ENCODE measurements around the gene SKAP1.
A peak's percentile ranks its signal among the peaks of the same experiment; 100 is the strongest.
"Not testable (repeated sequence)": the region's sequence is repeated elsewhere in the genome, so short reads cannot be mapped to it uniquely, and the experiment has no call there.

SKAP1 gene

DNA sequence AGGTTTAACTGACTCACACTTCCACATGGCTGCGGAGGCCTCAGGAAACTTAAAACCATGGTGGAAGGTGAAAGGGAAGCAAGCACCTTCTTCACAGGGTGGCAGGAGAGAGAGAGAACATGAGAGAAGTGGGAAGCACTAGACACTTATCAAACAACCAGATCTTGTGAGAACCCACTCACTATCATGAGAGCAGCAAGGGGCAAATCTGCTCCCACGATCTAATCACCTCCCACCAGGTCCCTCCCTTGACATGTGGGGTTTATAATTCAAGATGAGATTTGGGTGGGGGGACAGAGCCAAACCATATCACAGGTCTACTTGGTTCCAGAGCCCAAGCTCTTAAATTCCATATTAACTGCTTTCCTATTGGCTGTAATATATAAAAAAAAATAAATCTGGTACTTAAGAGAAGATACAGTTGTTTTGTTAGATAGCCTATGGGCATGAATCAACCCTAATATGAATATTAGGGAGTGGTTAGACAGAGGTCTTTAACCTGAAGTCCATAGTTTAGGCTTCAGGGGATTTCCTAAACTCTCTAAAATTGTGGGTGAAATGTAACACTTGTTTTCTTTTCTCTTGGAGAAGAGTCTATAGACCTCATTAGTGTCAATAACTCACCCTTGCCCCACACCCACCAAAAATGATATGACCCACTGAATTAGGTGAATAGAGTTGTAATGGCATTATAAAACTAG, 56.7 kb downstream of the SKAP1 start:
- no peak for DNase-seq (ENCODE audit: low read depth)

DNA sequence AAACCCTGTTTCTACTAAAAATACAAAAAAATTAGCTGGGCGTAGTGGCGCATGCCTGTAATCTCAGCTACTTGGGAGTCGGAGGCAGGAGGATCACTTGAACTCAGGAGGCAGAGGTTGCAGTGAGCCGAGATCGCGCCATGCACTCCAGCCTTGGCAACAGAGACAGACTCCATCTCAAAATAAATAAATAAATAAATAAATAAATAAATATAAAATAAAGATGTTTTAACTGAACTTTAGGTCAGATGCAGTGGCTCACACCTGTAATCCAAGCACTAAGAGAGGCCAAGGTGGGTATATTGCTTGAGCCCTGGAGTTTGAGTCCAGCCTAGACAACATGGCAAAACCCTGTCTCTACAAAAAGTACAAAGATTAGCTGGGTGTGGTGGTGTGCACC, 61.0 kb downstream of the SKAP1 start:
- DNase-seq (ENCODE audit: low read depth): not testable (repeated sequence)

DNA sequence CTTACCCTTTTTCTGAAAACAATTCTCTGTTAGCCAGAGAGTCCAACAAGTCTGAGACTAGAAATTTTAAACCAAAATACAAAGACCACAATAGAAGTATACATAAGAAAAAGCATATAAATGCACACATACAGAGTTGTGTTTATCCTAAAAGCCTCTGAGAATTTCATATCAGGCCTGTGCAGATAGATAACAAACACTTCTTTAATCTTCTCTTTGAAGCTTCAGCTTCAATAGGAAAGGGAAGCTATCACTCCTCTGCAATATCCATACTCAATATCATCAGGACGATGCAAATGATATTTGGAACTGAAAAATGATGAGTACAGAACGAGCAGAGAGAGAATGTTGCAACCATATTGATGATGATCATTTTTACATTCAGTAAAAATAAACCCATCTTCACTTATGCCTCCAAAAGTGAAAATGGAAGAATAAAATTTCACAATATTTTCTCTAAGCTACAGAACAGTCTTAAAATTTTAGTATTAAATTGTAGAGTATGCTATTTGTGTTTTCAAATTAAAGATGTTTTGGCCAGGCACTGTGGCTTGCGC, 61.6 kb downstream of the SKAP1 start:
- no peak for DNase-seq (ENCODE audit: low read depth)

DNA sequence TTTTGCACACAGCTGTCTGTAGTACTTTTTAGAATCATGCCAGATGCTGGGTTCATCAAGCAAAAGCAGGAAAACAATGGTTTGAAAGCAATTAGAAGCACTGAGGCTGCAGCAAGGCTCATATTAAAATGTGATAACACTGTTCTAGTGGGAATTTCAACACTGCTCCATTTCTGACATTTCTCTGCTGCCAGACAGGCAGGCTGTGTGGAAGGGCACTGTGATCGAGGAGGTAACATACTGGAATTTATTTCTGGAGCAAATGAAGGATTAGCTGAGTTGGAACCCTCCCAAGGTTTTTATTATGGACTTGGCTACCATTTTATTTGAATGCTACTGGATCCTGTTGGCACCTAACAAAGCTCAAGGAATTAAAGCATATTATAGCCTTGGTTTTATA, 66.9 kb downstream of the SKAP1 start:
- no peak for DNase-seq (ENCODE audit: low read depth)

DNA sequence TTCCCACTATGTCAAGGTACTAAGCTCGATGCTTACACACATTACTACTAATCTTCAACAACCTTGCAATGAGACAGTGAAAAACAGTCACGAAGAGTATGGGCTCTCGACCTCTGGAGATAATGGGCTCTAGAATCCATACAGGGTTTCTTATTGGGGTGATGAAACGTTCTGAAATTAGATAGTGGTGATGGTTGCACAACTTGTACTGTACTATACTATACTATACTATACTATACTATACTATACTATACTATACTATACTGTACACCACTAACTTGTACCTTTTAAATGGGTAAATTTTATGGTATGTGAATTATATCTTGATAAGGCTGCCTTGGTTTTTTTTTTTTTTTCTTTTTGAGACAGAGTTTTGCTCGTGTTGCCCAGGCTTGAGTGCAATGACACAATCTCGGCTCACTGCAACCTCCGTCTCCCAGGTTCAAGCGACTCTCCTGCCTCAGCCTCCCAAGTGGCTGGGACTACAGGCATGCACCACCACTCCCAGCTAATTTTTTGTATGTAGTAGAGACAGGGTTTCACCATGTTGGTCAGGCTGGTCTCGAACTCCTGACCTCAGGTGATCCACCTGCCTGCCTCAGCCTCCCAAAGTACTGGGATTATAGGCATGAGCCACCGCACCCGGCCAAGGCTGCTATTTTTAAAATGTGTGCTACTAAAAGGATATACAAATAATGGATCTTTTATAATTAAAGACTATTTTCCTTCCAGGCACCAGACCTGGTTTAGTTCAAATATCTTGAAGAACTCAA, 69.0 kb downstream of the SKAP1 start:
- DNase-seq (ENCODE audit: low read depth): not testable (repeated sequence)

DNA sequence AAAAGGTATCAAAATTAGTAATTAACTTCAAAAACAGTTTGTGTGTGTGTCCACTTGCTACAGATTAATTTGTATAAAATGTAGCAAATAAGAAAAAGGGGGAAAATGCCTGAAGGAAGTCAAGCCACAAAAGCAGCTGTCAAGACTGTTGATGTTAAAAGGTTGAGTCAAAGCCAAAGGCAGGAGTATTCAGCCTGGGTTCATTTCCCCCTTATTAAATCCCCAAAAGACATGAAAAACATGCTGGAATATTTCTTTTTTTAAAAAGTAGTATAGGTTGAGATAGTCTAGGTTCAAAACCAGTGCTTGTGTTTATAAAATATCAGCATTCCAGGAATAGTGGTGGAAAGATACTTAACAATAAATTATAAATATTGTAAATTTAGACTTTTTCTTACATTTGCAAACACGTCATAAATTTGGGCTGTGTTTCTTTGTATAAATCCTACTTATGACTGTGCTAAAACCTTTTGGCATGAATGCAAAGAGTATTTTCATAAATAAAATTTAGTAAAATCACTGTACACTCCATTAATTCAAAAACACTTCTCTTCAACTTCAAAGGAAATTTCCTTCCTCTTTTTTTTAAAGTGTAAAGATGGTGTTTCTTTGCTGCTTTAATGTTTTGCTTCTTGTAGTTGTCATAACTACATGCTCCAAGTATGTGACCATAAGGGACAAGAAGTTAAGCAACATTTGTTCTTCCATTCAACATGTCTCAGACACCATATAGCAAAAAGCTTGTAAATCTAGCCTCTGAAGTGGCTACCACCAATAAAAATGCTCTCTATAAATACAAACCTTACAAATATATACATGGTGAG, 72.0 kb downstream of the SKAP1 start:
- DNase-seq (ENCODE audit: low read depth): no peak

DNA sequence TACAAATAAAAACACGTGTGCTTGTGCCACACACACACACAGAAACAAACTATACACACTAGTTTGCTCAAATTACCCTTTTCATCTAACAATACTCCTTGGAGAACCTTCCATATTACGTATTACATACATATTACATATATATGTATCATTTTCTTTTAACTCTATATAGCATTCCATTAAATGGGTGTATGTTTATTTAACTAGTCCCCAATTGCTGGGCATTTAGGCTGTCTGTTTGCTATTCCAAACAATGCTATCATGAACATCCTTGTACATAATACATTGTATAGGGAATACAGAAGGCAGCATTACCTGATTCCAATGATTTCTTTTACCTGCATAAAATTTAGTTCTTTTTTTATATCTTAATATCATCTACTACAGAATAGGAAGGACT, 73.1 kb downstream of the SKAP1 start:
- no peak for DNase-seq (ENCODE audit: low read depth)

DNA sequence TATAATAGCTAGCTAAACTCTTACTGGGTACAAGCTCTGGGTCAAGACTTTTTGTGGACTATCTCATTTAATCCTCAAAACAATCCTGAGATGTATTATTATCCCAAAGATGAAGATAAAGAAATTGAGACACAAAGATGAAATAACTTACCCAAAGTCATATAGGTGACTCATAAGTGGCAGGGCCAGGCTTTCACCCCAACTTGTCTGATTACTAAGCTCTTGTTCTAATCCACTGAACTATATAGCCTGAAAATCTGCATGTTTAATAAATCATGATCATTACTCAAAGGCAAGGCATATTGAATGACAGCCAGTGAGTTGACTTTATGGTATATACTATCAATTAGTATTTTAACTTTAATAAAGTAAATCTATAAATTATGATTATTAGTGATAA, 77.4 kb downstream of the SKAP1 start:
- no peak for DNase-seq (ENCODE audit: low read depth)

DNA sequence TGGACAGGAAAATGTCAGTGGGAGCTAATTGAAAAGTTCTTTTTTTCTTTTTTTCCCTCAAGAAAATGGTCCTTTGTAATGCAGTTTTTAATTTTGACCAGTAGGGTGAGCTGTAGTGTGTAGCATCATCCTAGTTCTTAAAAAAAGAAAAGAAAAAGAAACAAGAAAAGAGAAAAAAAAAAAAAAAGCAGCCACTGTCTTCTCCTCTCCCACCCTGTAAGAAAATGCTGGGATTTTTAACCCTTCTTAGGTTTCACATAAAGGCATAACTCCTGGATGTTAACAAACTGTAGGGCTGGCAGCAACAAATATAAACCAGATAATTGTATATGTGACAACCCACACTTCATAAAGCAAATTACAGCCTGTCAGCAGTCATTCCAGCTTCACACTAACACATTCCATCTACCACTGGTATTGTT, 78.1 kb downstream of the SKAP1 start:
- peak; percentile 54 for DNase-seq (ENCODE audit: low read depth)

DNA sequence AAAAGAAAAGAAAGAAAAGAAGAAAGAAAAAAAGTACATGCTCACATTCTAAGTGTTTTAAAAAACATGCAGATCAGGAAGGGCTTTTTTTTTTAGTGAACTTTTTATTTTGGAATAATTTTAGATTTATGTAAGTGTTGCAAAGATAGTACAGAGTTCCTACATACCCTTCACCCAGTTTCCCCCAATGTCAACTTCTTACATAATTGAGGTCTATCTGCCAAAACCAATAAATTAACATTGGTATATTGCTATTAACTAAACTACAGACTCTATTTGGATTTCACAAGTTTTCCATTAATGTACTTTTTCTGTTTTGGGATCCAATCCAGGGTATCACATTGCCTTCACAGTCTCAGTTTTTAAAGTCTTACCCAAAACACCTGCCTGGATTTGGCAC, 81.7 kb downstream of the SKAP1 start:
- DNase-seq (ENCODE audit: low read depth): no peak

DNA sequence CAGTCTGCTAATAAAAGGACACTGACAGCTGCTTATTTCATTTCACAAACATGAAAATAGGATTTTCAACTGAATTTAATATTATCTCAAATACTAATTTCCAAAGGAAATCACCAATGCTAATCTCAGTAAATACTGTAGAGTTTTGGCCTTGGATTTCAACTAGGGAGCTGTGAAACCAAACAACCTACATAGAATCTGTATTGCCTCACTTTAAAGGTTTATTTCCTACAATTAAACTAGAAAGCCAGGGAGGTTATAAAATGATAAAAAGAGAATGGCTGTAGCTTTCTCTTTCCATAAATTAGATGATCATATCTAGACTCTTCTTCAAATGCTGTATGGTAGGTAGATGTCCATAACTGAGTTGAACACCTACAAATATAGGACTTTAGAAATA, 82.8 kb downstream of the SKAP1 start:
- no peak for DNase-seq (ENCODE audit: low read depth)

DNA sequence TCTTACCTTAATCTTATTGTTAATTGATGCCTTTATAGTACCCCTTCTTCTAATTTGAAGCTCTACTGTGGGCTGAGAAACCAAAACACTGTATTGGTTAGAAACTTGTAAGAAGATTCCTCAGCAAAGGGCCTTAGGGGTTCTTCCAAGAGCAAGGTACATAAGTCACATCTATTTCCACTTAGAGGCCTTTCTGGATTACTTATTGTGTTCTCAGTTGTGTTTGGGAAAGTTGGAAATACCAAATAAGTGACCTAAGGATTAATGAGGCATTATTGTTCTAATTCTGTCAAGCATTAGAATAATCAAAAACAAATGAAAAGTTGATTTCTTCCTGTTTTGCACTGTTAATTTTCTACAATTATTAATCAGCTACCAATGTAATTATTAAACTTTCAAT, 85.8 kb downstream of the SKAP1 start:
- no peak for DNase-seq (ENCODE audit: low read depth)

DNA sequence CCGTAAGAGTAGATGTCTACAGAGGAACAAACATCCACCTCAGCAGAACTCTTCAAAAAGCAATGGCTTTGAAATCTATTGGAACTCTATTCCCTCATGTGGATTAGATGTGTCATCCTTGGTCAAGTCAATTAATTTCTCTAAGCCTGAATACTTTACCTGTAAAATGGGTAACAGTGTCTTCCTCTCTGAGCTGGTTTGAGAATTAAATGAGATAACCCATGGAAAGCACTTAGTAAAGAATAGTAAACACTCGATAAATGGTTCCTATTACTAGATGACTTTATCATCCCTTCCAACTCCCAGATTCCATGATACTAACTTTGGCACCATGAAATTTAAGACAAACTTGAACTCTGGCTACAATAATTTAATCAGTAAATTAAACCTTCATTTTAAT, 89.1 kb downstream of the SKAP1 start:
- no peak for DNase-seq (ENCODE audit: low read depth)

DNA sequence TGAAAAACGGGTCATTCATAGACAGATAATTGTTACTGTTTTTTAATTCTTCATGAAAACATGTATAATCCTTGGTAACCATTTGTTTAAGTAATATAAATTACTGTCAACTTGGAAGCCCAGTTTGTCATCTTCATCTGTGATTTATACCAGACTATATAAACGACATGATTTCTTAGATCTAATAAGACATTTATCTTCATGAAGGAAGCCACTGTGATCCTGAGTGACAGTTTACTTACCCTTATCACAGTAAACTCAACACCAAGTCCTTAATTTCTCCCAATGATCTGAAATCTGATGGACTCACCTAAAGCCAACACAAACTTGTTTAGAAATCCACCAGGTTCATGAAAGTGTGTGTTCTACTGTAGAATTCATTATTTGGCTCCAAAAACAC, 91.3 kb downstream of the SKAP1 start:
- DNase-seq (ENCODE audit: low read depth): no peak

DNA sequence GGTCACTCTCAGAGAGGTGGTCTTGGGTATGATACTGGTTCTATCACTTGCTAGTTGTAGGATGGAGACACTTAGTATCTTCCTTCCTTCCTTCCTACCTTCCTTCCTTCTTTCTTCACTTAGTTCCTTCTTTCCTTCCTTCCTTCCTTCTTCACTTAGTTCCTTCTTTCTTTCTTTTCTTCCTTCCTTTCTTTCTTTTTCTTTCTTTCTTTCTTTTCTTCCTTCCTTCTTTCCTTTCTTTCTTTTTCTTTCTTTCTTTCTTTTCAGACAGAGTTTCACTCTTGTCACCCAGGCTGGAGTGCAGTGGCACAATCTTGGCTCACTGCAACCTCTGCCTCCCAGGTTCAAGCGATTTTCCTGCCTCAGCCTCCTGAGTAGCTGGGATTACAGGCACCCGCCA, 92.1 kb downstream of the SKAP1 start:
- DNase-seq (ENCODE audit: low read depth): not testable (repeated sequence)

DNA sequence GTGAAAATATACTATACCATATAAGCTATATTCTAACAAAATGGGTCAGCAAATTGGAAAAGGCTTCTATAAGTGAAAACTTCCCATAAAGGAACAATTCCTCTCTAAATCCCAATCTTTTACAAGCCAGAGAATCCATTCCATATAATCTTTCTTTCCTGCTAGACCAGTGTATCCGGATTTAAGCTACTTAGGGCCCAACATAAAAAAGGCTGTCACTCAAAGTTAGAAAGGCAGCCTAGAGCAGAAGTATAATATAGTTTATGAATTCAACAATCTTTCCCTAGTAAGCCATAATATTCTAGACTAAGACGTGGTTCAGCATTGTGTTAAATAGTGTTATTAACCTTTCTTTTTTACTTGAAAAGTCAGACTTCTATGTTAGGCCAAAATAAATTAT, 93.0 kb downstream of the SKAP1 start:
- DNase-seq (ENCODE audit: low read depth): no peak

DNA sequence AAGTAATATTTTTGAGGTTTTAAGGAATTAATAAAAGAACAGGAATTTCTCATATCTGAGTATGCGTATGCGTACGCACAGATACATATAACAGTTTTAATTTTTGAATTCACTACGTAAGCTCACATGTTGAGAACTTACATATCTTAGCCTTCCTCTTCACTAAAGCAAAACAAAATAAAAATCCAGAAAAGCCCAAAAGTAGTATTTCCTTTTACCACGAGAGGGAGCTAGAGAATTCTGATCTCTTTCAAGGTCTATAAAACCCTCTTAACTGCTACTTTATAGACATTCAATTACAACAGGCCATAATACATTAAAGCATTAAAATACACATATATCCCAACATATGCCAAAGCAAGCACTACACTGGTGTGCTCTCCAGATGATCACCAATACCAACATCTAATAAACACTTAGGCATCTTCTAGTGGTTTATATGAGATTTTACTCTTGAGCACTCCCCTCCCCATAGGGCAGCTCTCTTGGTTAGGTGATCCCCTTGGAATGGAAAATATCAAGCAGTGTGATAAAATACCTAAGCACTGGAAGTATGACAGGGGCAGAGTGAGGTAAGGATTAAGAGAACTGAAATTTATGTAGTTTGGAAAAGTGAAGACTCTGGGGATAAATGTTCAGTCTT, 94.0 kb downstream of the SKAP1 start:
- peak; percentile 64 for DNase-seq (ENCODE audit: low read depth)

DNA sequence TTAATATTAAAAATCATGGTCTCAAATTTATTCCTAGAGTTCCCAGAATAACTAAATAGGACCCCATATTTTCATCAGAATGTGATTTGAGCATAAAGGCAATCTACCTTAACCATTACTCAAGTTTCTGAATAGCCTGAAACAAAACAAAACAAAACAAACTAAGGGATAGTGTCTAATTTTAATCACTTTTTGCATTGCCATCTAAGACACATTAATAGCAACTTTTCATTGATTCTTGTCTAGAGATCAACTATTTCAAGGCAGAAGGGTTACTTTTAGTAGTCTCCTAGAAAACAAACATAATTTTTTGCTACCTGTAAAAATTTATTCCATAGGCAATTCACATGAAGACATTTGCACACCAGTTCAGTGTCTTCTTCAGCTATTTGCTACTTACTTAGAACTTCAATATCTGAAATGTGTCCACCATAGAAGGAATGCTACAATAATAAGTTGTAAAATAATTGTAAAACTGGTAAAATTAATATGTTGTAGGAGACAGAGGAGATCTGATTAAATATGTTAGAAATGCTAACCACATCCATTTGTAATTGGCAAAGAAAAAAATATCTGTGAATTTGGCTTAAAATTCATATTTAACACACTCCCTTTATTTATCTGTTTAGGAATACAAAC, 94.7 kb downstream of the SKAP1 start:
- no peak for DNase-seq (ENCODE audit: low read depth)

DNA sequence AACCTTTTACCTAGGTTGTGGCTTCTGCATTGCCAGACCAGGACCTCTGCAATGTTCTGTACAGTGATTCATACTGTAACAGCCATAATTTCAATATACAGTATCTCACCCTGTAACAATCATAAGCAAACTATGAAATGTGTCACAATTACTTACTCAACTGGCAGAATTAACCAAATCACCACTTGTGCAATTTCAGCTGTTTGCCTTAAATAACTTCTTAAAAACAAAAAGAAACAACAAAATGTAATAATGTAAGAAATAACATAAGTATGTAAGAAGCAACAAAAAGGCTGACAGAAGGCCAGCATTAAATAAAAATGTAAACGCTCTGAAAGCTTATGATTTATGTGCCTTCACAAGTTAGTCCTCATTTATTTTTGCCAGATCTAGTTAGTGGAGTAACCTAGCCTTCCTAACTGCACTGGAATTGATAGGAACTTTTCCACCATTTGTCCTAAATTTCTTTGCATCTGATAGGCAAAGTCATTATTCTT, 96.9 kb downstream of the SKAP1 start:
- DNase-seq (ENCODE audit: low read depth): peak; percentile 54

DNA sequence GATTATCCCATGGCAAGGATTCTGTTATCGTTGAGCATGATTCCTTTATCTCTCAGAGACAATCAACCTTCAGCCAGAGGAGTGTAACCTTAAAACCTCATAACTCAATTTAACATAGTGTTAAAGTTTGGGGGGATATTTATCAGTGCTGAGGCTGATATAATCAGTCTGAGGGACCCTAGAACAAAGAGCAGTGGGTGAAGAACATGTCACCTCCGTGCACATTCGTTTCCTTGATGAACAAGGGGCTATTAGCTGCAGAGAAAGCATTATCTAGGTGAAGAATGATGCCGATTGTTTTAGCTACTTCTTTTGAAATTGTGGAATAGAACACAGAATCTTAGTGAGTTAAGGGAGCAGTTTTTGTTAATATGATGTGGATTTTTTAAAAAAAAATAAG, 99.1 kb downstream of the SKAP1 start:
- DNase-seq (ENCODE audit: low read depth): no peak

DNA sequence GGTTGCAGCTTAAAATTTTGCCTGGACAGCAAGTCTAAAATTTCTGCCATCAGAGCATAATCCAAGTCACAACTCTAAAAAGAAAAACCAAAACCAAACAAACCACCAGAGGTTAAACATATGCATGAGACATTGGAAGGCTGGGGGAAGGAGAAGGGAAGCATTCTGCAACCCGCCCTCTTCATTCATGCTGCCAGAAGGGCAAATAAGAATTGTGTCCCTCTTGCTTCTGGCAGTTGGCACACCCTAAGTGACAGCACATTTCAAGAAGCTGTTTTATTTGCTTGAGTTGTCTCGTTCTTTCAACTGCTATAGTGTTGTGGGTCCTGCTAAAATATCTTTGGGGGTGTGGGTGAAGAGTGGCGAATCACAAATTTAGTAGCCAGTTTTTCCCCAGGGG, 99.6 kb downstream of the SKAP1 start:
- no peak for DNase-seq (ENCODE audit: low read depth)

Data from HS-5 (cell line).